Liver (tissue), 9 donors: ENCODE data around the gene APPL1. TPM values are rescaled to one million over a fixed set of nuclear protein-coding genes. Genes with fewer than 3 reads are reported as not detected.

Experiments
- DNase-seq: peaks from one replicate; pipeline ENCODE4 v3.0.0-alpha.2; 2017; ENCODE audit warnings: low spot score
- H3K27ac ChIP-seq, 2 donors: one replicate each; pipeline ENCODE4 v1.7.0; 2013; ENCODE audit warnings: inconsistent platforms in 2 of 2, low read length in 2 of 2, control low read depth in 1 of 2, low read depth in 1 of 2, mild to moderate bottlenecking in 1 of 2
- H3K27me3 ChIP-seq, 4 donors: one replicate each; pipeline versions ENCODE4 v1.6.1 to v1.7.0; 2013; ENCODE audit warnings: low read length in 3 of 4, inconsistent platforms in 1 of 4, mild to moderate bottlenecking in 1 of 4, moderate library complexity in 1 of 4; ENCODE audit not compliant: control insufficient read depth in 4 of 4, insufficient read depth in 4 of 4
- H3K36me3 ChIP-seq, 4 donors: one replicate each; pipeline versions ENCODE4 v1.6.1 to v1.7.0; 2013; ENCODE audit warnings: low read length in 3 of 4, mild to moderate bottlenecking in 3 of 4, low read depth in 1 of 4, moderate library complexity in 1 of 4; ENCODE audit not compliant: control insufficient read depth in 4 of 4, insufficient read depth in 3 of 4
- H3K4me1 ChIP-seq, 4 donors: one replicate each; pipeline versions ENCODE4 v1.6.1 to v1.7.0; 2013; ENCODE audit warnings: low read length in 3 of 4, mild to moderate bottlenecking in 3 of 4, moderate library complexity in 1 of 4; ENCODE audit not compliant: control insufficient read depth in 4 of 4, insufficient read depth in 4 of 4
- H3K4me3 ChIP-seq, 3 donors: one replicate each; pipeline versions ENCODE4 v1.6.1 to v1.7.0; 2013; ENCODE audit warnings: low read length in 3 of 3, control low read depth in 1 of 3, low read depth in 1 of 3, mild to moderate bottlenecking in 1 of 3
- H3K9ac ChIP-seq, 2 donors: one replicate each; pipeline ENCODE4 v1.7.0; 2013; ENCODE audit warnings: low read length in 2 of 2, mild to moderate bottlenecking in 2 of 2, moderate library complexity in 2 of 2, control low read depth in 1 of 2, low read depth in 1 of 2
- H3K9me3 ChIP-seq, 4 donors: one replicate each; pipeline versions ENCODE4 v1.6.1 to v1.7.0; 2013; ENCODE audit warnings: low read length in 3 of 4; ENCODE audit not compliant: control insufficient read depth in 4 of 4
- ATF3 ChIP-seq: IDR thresholded peaks from 2 replicates; pipeline ENCODE4 v1.6.1; 2016; ENCODE audit warnings: antibody characterized with exemption
- EGR1 ChIP-seq, 2 donors: IDR thresholded peaks; 2 replicates each; pipeline ENCODE4 v1.6.1; 2016 to 2018; ENCODE audit warnings: antibody characterized with exemption in 2 of 2, low read depth in 2 of 2
- FOXA1 ChIP-seq: IDR thresholded peaks from 2 replicates; pipeline ENCODE4 v1.6.1; 2016; ENCODE audit warnings: antibody characterized with exemption
- FOXA2 ChIP-seq: IDR thresholded peaks from 2 replicates; pipeline ENCODE4 v1.6.1; 2016; ENCODE audit warnings: antibody characterized with exemption
- GABPA ChIP-seq, 2 donors: IDR thresholded peaks in 1 of 2; conservative IDR thresholded peaks in 1 of 2; 2 replicates each; pipeline ENCODE4 v1.6.1; 2016; ENCODE audit warnings: antibody characterized with exemption in 2 of 2, mild to moderate bottlenecking in 1 of 2, moderate library complexity in 1 of 2
- HNF4A ChIP-seq, 2 donors: conservative IDR thresholded peaks; 2 replicates each; pipeline ENCODE4 v1.6.1; 2016; ENCODE audit warnings: antibody characterized with exemption in 2 of 2, mild to moderate bottlenecking in 2 of 2
- HNF4G ChIP-seq: IDR thresholded peaks from 2 replicates; pipeline ENCODE4 v1.6.1; 2016; ENCODE audit warnings: antibody characterized with exemption
- JUND ChIP-seq, 2 donors: IDR thresholded peaks; 2 replicates each; pipeline ENCODE4 v1.6.1; 2016; ENCODE audit warnings: antibody characterized with exemption in 2 of 2
- MAX ChIP-seq: IDR thresholded peaks from 2 replicates; pipeline ENCODE4 v1.6.1; 2016; ENCODE audit warnings: antibody characterized with exemption
- NR2F2 ChIP-seq: IDR thresholded peaks from 2 replicates; pipeline ENCODE4 v1.6.1; 2016; ENCODE audit warnings: antibody characterized with exemption
- RAD21 ChIP-seq, 2 donors: IDR thresholded peaks; 2 replicates each; pipeline ENCODE4 v1.6.1; 2016; ENCODE audit warnings: antibody characterized with exemption in 2 of 2, mild to moderate bottlenecking in 2 of 2
- RXRA ChIP-seq, 2 donors: IDR thresholded peaks; 2 replicates each; pipeline ENCODE4 v1.6.1; 2017 to 2018; ENCODE audit warnings: antibody characterized with exemption in 2 of 2, mild to moderate bottlenecking in 1 of 2
- SP1 ChIP-seq: IDR thresholded peaks from 2 replicates; pipeline ENCODE4 v1.6.1; 2018; ENCODE audit warnings: antibody characterized with exemption, mild to moderate bottlenecking
- TAF1 ChIP-seq: conservative IDR thresholded peaks from 2 replicates; pipeline ENCODE4 v1.6.1; 2016; ENCODE audit warnings: antibody characterized with exemption, mild to moderate bottlenecking
- YY1 ChIP-seq: IDR thresholded peaks from 2 replicates; pipeline ENCODE4 v1.6.1; 2016; ENCODE audit warnings: antibody characterized with exemption, mild to moderate bottlenecking
- WGBS: extraction: QIAGEN DNeasy Blood & Tissue Kit; methylation state at CpG from one replicate; pipeline ENCODE4 v1.1.7; 2013; 5-methylcytosine and 5-hydroxymethylcytosine counted together
- polyA plus RNA-seq, 2 donors: library from polyadenylated mRNA; stranded (reverse) in 1 of 2; unstranded in 1 of 2; fragments of 200-250 nt in 1 of 2; fragments of >200 nt in 1 of 2; fragmentation: Nextera tagmentation in 1 of 2; extraction: Ambion mirVana in 1 of 2; gene quantifications; one replicate each; pipeline versions ENCODE4 v1.2.1 to v1.2.3, GENCODE V29; 2013 to 2015
- total RNA-seq, 2 donors: library from RNA; depleted of rRNA; stranded (reverse); fragments of >200 nt; gene quantifications; one replicate each; pipeline ENCODE4 v1.2.3, GENCODE V29; 2014
- TF ChIP-seq, protein P1 (sequence below): IDR thresholded peaks from 2 replicates; pipeline ENCODE4 v1.6.1; 2016; ENCODE audit warnings: antibody characterized with exemption
- TF ChIP-seq, protein P2 (sequence below): fragments of 150-350 bp; IDR thresholded peaks from 2 replicates; pipeline ENCODE4 v1.5.1; 2017; ENCODE audit warnings: improper control_type of control experiment, low read depth, low read length; ENCODE audit not compliant: missing input control
- TF ChIP-seq, protein P3 (sequence below): IDR thresholded peaks from 2 replicates; pipeline ENCODE4 v1.6.1; 2016; ENCODE audit warnings: antibody characterized with exemption, mild to moderate bottlenecking
- donor health status: healthy.
- donor health status: healthy.
- donor health status: healthy.
- donor health status: healthy.
- donor health status: healthy.

APPL1 gene
- total and polyA plus RNA-seq, 4 donors: 7.7 to 30.3 (median 19.2) TPM

DNA sequence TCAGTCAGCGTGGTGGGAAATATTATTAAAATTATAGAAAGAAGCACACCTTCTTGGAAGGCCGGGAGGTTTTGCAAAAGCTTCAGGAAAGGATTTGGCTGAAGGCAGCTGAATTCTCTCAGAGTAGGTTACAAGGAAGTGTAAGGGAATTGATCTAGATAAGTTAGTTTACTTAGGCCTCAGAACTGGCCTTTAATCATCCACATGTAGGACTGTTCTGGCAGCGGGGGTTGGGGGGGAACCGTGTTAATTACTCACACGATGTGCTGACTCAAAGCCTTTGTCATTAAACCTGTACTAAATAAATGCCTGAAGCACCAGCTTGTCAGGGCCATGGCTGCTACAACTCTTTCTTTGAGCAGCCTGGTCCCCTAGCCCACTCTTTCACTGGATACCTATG, 52.2 kb downstream of the APPL1 start:
- TF ChIP-seq YY1: no peak
- TF ChIP-seq, protein P1, sequence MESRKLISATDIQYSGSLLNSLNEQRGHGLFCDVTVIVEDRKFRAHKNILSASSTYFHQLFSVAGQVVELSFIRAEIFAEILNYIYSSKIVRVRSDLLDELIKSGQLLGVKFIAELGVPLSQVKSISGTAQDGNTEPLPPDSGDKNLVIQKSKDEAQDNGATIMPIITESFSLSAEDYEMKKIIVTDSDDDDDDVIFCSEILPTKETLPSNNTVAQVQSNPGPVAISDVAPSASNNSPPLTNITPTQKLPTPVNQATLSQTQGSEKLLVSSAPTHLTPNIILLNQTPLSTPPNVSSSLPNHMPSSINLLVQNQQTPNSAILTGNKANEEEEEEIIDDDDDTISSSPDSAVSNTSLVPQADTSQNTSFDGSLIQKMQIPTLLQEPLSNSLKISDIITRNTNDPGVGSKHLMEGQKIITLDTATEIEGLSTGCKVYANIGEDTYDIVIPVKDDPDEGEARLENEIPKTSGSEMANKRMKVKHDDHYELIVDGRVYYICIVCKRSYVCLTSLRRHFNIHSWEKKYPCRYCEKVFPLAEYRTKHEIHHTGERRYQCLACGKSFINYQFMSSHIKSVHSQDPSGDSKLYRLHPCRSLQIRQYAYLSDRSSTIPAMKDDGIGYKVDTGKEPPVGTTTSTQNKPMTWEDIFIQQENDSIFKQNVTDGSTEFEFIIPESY: no peak
- TF ChIP-seq GABPA (IDR thresholded peaks at IDR 0.05 in 1 of 2, conservative IDR thresholded peaks at IDR 0.05 in 1 of 2): no peak
- TF ChIP-seq NR2F2: no peak
- TF ChIP-seq SP1: no peak
- TF ChIP-seq FOXA1: no peak
- no peak for TF ChIP-seq TAF1
- TF ChIP-seq, protein P2, sequence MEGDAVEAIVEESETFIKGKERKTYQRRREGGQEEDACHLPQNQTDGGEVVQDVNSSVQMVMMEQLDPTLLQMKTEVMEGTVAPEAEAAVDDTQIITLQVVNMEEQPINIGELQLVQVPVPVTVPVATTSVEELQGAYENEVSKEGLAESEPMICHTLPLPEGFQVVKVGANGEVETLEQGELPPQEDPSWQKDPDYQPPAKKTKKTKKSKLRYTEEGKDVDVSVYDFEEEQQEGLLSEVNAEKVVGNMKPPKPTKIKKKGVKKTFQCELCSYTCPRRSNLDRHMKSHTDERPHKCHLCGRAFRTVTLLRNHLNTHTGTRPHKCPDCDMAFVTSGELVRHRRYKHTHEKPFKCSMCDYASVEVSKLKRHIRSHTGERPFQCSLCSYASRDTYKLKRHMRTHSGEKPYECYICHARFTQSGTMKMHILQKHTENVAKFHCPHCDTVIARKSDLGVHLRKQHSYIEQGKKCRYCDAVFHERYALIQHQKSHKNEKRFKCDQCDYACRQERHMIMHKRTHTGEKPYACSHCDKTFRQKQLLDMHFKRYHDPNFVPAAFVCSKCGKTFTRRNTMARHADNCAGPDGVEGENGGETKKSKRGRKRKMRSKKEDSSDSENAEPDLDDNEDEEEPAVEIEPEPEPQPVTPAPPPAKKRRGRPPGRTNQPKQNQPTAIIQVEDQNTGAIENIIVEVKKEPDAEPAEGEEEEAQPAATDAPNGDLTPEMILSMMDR: no peak
- no peak for TF ChIP-seq HNF4A (conservative IDR thresholded peaks at IDR 0.05)
- TF ChIP-seq RAD21 (IDR thresholded peaks at IDR 0.05): no peak
- no peak for TF ChIP-seq JUND (IDR thresholded peaks at IDR 0.05)
- no peak for TF ChIP-seq ATF3
- TF ChIP-seq, protein P3, sequence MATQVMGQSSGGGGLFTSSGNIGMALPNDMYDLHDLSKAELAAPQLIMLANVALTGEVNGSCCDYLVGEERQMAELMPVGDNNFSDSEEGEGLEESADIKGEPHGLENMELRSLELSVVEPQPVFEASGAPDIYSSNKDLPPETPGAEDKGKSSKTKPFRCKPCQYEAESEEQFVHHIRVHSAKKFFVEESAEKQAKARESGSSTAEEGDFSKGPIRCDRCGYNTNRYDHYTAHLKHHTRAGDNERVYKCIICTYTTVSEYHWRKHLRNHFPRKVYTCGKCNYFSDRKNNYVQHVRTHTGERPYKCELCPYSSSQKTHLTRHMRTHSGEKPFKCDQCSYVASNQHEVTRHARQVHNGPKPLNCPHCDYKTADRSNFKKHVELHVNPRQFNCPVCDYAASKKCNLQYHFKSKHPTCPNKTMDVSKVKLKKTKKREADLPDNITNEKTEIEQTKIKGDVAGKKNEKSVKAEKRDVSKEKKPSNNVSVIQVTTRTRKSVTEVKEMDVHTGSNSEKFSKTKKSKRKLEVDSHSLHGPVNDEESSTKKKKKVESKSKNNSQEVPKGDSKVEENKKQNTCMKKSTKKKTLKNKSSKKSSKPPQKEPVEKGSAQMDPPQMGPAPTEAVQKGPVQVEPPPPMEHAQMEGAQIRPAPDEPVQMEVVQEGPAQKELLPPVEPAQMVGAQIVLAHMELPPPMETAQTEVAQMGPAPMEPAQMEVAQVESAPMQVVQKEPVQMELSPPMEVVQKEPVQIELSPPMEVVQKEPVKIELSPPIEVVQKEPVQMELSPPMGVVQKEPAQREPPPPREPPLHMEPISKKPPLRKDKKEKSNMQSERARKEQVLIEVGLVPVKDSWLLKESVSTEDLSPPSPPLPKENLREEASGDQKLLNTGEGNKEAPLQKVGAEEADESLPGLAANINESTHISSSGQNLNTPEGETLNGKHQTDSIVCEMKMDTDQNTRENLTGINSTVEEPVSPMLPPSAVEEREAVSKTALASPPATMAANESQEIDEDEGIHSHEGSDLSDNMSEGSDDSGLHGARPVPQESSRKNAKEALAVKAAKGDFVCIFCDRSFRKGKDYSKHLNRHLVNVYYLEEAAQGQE: no peak
- no peak for TF ChIP-seq EGR1 (IDR thresholded peaks at IDR 0.05; ENCODE audit: low read depth in 2 of 2)
- TF ChIP-seq RXRA (IDR thresholded peaks at IDR 0.05): no peak
- TF ChIP-seq HNF4G: no peak
- no peak for TF ChIP-seq FOXA2
- Histone ChIP-seq H3K4me1 (no peaks in the 10 kb centered on the region), H3K9me3 (no peaks in the 10 kb centered on the region), H3K4me3 (no peak overlapping the region), H3K27me3 (no peaks in the 10 kb centered on the region), H3K36me3 (peaks cover 0 to 5% (median 0%) of the 10 kb centered on the region in 4 donors), H3K27ac (no peak overlapping the region), H3K9ac (no peak overlapping the region)
- DNase-seq: no peak
- 92% methylated on average over 5 of the region's 5 CpGs for WGBS

DNA sequence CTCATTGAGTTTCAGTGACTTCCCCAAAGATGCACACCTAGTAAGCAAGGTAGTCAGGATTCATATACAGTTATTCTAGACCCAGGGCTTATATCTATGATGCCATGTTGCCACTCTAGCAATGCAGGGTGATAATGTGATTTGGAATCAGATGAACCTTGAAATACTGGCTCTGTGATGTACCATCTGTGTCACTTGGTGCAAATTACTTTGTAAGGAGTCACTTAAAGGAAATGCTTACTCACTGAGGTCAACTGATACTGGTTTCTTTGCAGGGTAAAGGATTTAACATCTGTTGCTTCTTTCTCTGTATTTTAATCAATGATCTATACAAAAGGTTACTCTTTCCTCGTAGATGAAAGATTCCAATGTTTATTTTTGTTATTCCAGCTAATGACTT, 54.2 kb downstream of the APPL1 start:
- no peak overlapping the region for H3K27ac ChIP-seq
- H3K27me3 ChIP-seq: peaks cover 0 to 3% (median 0%) of the 10 kb centered on the region in 4 donors
- no peak overlapping the region for H3K9ac ChIP-seq
- no peak for DNase-seq
- peaks cover 0 to 3% (median 0%) of the 10 kb centered on the region in 4 donors for H3K9me3 ChIP-seq
- WGBS: 63% methylated on average over 1 of the region's 1 CpG
- H3K4me3 ChIP-seq: no peak overlapping the region
- no peaks in the 10 kb centered on the region for H3K4me1 ChIP-seq
- no peaks in the 10 kb centered on the region for H3K36me3 ChIP-seq
- TF ChIP-seq SP1: no peak
- no peak for TF ChIP-seq RAD21 (IDR thresholded peaks at IDR 0.05)
- TF ChIP-seq, protein P2: no peak
- TF ChIP-seq EGR1 (IDR thresholded peaks at IDR 0.05; ENCODE audit: low read depth in 2 of 2): no peak
- no peak for TF ChIP-seq NR2F2
- no peak for TF ChIP-seq FOXA2
- TF ChIP-seq, protein P3: no peak
- TF ChIP-seq MAX: no peak
